Omental fat pad (tissue), 4 donors: Measurements from ENCODE around the gene ARRB2. TPM values are rescaled to one million over a fixed set of nuclear protein-coding genes. Genes with fewer than 3 reads are reported as not detected.

Source experiments
- ATAC-seq: fragments of 150-250 bp; one replicate; pipeline ENCODE4 v1.9.1; 2016; ENCODE audit warnings: mild to moderate bottlenecking, moderate library complexity; ENCODE audit not compliant: low FRiP score
- DNase-seq: peaks from one replicate; pipeline ENCODE4 v3.0.0-alpha.2; 2019; ENCODE audit warnings: low spot score
- total RNA-seq, 4 donors: library from RNA; depleted of rRNA; stranded (reverse); fragments of >200 nt; gene quantifications; one replicate each; pipeline ENCODE4 v1.1.0, GENCODE V29; 2016
- TF ChIP-seq, protein P1 (sequence below), 3 donors: fragments of 450-650 bp; IDR thresholded peaks; one replicate each; pipeline ENCODE4 v1.5.1; 2016 to 2017; ENCODE audit warnings: antibody characterized with exemption in 3 of 3, mild to moderate bottlenecking in 3 of 3, moderate library complexity in 2 of 3

Gene ARRB2
- total RNA-seq, 4 donors from 2014 or later: 43.4 to 111 (median 78.6) TPM

DNA sequence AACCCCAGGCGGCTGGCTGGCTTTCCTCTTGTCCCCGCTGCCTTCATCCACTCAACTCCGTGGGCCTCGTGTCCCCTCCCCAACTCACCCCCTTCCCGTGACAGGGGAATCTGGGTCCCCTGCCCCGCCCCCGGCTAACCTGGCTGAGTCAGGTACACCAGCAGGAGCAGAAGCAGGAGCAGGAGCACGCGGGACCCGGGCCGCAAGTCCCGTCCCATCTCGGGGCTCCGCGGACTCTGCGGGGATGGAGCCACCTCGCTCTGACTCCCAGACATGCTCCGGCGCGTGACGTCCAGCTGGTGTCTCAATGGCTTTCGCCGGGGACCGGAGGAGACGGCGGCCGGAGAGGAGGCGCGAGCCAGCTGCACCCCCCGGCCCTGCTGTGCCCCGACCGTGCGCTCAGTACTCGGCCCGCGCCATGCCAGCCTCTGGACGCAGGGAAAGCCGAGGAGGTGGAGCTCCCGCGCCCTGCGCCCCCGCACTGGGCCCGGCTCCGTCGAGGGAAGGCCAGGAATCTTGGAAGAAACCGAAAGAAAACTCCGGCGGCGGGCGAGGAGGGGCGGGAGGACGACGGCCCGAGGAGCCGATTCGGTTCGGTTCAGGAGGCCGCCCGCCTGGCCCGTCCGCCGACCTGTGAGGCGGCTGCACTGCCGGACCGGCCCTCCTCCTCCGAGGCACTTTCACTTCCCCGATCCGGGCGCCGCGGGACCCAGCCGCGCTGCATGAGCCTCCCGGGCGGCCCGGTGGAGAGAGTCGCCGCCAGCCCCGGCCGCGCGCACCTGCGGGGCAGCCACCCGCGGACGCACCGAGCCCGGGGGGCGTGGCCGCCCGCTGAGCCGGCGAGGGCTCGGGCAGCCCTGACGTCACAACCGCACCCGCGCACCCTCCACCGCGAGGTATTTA, 28.9 kb downstream of the ARRB2 start, which contains the start of the genes CXCL16 and ZMYND15:
Gene CXCL16 (minus strand): TSS at position 807 of the 903 bp plus-strand sequence. CDS start 589 bp downstream, at position 218.
Gene ZMYND15 (plus strand): TSS at position 712 of the 903 bp plus-strand sequence. CDS start 716 bp downstream, outside the sequence.
- peak; percentile 81 for ATAC-seq
- TF ChIP-seq, protein P1, sequence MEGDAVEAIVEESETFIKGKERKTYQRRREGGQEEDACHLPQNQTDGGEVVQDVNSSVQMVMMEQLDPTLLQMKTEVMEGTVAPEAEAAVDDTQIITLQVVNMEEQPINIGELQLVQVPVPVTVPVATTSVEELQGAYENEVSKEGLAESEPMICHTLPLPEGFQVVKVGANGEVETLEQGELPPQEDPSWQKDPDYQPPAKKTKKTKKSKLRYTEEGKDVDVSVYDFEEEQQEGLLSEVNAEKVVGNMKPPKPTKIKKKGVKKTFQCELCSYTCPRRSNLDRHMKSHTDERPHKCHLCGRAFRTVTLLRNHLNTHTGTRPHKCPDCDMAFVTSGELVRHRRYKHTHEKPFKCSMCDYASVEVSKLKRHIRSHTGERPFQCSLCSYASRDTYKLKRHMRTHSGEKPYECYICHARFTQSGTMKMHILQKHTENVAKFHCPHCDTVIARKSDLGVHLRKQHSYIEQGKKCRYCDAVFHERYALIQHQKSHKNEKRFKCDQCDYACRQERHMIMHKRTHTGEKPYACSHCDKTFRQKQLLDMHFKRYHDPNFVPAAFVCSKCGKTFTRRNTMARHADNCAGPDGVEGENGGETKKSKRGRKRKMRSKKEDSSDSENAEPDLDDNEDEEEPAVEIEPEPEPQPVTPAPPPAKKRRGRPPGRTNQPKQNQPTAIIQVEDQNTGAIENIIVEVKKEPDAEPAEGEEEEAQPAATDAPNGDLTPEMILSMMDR (IDR thresholded peaks at IDR 0.05): no peak

DNA sequence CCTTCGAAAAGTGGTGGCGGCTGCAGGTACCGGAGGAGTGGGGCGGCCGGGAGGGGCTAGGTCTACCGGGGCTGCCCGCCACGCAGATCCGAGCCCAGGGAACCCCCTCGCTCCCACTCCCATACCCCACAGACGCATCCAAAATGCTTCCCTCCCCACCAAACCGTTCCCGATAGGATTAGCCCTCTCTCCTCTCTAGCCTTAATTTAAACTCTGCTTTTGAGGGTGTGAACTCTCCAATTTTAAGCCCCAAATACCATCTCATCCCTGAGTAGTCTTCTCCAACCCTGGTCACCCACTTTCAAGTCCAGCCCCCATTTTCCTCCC, 29.6 kb downstream of the ARRB2 start:
- DNase-seq: no peak
- no peak for ATAC-seq
- TF ChIP-seq, protein P1 (IDR thresholded peaks at IDR 0.05): no peak

More for the DNA sequence above, 28.9 kb downstream of the ARRB2 start, which contains the start of the genes CXCL16 and ZMYND15:
- peak; percentile 36 for DNase-seq

- ATAC-seq: no peak
- no peak for DNase-seq
- TF ChIP-seq, protein P1 (IDR thresholded peaks at IDR 0.05): no peak
These were observed 30.2 kb downstream of the ARRB2 start for GRCh38 chr17:4740584-4740983.

DNA sequence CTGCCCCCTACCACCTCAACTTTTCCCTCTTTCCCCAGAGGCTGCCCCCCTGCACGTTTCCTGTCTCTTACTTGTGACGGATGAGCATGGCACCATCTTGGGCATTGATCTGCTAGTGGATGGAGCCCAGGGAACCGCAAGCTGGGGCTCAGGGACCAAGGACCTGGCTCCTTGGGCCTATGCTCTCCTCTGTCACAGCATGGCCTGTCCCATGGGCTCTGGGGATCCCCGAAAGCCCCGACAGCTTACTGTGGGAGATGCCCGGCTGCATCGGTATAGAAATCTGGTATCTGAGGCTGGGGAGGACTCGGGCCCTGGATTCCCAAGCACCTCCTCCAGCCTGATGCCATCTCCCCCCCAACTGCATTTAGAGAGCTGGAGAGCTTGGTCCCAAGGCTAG, 31.1 kb downstream of the ARRB2 start:
- no peak for DNase-seq
- no peak for ATAC-seq
- TF ChIP-seq, protein P1 (IDR thresholded peaks at IDR 0.05): no peak

- no peak for DNase-seq
- TF ChIP-seq, protein P1 (IDR thresholded peaks at IDR 0.05): no peak
- no peak for ATAC-seq
These were observed 31.7 kb downstream of the ARRB2 start for GRCh38 chr17:4742133-4742532.

GRCh38 chr17:4742629-4743028, 32.2 kb downstream of the ARRB2 start:
- DNase-seq: no peak
- no peak for ATAC-seq
- TF ChIP-seq, protein P1 (IDR thresholded peaks at IDR 0.05): no peak

GRCh38 chr17:4743216-4743615, 32.8 kb downstream of the ARRB2 start:
- DNase-seq (no peak), ATAC-seq (no peak)
- TF ChIP-seq, protein P1 (IDR thresholded peaks at IDR 0.05): no peak
